PFSK-1 (cell line): ENCODE results near the gene THAP6.

ENCODE experiments used
- SIN3A ChIP-seq: IDR thresholded peaks from 2 replicates; pipeline ENCODE4 v1.6.1; 2012; ENCODE audit warnings: mild to moderate bottlenecking, low read length, moderate library complexity, borderline replicate concordance; ENCODE audit not compliant: insufficient read depth
- TAF1 ChIP-seq: IDR thresholded peaks from 2 replicates; pipeline ENCODE4 v1.6.1; 2012; ENCODE audit warnings: low read length, control low read depth, borderline replicate concordance; ENCODE audit not compliant: insufficient read depth

DNA sequence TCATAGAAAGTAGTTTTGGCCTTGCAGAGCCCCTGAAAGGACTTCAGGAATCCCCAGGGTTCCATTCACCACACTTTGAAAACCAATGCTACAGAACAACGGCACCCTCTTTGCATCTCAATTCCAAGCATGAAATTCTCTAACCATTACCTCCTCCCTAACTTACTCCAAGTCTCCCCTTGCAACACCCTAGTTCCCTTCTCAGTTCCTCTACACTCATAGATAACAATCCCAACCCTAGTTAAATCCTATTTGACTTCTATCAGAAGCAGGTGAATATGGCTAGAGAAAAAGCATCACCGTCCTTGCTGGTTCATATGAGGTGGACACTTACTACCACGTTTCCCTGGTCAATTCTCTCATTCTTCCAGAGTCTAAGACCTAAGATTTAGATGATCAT is 2.4 kb upstream of the THAP6 start:
- TF ChIP-seq TAF1 (no peak), SIN3A (no peak)
